ENCODE measurements around the gene DACH1. TPM values are rescaled to one million over a fixed set of nuclear protein-coding genes. Genes with fewer than 3 reads are reported as not detected.
A peak's percentile ranks its signal among the peaks of the same experiment; 100 is the strongest.

DACH1 gene
- total RNA-seq, 1 donor from 2014 or later: 1.2 TPM

DNA sequence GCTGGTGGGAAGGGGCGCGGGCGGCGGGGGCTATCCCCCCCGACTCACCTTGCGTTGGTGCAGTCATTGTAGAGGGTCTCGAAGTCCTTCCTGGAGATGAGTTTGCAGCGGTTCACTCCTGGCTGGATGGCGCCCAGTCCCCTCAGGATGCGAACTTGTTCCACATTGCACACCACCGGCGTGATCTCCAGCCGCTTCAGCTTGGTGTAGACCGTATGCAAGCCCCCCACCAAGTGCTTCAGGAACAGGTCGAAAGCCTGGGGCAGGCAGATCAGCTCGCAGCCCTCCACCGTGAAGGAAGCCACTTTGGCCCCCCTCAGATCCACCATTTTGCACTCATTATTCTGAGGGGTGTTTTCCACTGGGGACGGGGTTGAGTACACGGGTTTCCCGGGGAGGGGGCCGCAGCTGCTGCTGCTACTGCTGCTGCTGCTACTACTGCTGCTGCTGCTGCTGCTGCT, 1.1 kb downstream of the DACH1 start:
- H3K4me3 ChIP-seq (ENCODE audit: low read depth, low read length): peak overlapping the region; percentile 68
- H3K27me3 ChIP-seq (ENCODE audit: control insufficient read depth, insufficient read depth, low read length): peaks cover 15% of the 10 kb centered on the region
- TF ChIP-seq, protein P1, sequence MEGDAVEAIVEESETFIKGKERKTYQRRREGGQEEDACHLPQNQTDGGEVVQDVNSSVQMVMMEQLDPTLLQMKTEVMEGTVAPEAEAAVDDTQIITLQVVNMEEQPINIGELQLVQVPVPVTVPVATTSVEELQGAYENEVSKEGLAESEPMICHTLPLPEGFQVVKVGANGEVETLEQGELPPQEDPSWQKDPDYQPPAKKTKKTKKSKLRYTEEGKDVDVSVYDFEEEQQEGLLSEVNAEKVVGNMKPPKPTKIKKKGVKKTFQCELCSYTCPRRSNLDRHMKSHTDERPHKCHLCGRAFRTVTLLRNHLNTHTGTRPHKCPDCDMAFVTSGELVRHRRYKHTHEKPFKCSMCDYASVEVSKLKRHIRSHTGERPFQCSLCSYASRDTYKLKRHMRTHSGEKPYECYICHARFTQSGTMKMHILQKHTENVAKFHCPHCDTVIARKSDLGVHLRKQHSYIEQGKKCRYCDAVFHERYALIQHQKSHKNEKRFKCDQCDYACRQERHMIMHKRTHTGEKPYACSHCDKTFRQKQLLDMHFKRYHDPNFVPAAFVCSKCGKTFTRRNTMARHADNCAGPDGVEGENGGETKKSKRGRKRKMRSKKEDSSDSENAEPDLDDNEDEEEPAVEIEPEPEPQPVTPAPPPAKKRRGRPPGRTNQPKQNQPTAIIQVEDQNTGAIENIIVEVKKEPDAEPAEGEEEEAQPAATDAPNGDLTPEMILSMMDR (IDR thresholded peaks at IDR 0.05; ENCODE audit: insufficient read depth, low read length, poor library complexity, severe bottlenecking): no peak
- no peaks in the 10 kb centered on the region for H3K36me3 ChIP-seq (ENCODE audit: control insufficient read depth, insufficient read depth, low read length)
- DNase-seq (ENCODE audit: low read depth): no peak

DNA sequence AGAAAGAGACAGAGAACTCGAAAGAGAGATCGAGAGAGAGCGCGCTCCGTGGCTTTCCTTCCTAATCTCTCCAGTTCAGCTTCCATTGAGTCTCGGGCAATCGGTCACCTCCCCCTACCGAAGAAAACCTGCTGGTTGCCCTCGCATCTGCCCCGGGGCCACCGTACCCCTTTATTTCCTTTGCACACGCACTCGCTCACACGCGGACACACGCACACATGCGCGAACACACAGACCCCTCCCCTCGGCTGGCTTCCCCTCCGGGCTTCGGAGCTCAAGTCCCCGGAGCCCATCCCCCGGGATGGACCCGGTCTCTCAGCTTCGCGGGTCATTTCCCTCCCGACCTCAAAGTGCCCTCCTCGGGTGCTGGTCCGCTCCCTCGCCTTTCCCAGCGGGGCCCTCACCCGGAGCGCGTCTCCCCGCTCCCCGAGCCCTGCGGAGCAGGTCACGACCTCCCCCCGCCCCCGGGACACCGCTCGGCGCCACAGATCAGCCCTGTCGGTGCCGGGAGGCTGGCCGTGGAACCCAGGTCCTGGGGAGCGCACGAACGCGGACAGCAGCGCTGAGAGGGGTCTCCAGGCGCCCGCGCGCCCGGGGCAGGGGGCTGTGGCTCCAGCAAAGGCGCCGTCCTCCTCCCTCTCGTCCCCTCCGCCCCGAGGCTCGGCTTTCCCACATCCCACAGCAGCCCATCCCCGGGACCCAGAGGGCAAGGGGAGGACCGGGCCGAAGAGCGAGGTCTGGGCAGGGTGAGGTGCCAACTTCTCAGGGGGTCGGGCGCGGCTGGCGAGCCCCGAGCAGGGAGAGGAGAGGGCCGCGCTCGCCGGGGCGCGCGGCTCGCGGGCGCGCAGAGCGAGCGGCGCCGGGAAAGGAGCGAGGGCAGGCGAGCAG, 1.8 kb downstream of the DACH1 start:
- H3K4me3 ChIP-seq (ENCODE audit: low read depth, low read length): peak overlapping the region; percentile 68
- TF ChIP-seq, protein P1 (IDR thresholded peaks at IDR 0.05; ENCODE audit: insufficient read depth, low read length, poor library complexity, severe bottlenecking): no peak
- no peaks in the 10 kb centered on the region for H3K36me3 ChIP-seq (ENCODE audit: control insufficient read depth, insufficient read depth, low read length)
- peaks cover 15% of the 10 kb centered on the region for H3K27me3 ChIP-seq (ENCODE audit: control insufficient read depth, insufficient read depth, low read length)
- DNase-seq (ENCODE audit: low read depth): no peak

DNA sequence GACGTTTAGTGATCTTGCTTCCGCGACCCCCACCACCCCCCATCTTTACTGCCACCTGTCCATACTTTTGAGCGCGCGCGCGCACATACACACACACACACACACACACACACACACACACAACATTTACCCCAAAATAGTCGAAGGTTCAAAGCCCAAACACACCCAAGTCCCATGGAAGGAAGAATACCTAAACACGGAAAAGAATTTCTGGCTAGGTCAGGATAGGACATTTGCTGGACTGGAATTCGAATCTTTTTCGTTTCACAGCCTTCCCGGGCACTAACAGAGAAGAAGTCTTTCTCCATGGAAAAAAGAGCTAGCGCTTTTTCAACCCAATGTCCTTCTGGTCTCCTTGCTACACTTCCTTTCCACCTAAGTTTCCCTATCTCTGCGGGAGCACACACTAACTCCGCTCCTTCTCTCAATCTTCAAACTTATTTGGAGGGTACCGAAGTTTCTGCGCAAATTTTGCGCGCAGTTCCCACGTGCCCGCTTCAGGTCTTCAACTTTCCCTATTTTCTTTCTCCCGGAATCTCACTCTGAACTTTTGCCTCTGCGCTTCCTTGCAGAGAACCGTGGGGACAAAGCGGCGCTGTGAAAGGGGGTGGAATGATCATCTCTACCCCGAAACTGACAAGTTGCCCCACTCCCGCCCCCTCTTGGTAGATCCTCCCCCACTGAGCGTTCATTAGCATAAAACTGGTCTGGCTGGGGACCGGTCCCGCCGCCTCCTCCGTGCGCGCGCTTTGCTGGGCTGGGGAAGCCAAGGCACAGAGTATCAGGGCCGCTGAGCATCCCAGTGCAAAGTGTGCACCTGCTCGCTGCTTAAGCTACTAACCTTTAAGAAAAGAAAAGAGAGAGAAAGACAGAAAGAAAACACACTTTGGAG, 2.7 kb downstream of the DACH1 start:
- no peak for DNase-seq (ENCODE audit: low read depth)
- peaks cover 15% of the 10 kb centered on the region for H3K27me3 ChIP-seq (ENCODE audit: control insufficient read depth, insufficient read depth, low read length)
- TF ChIP-seq, protein P1 (IDR thresholded peaks at IDR 0.05; ENCODE audit: insufficient read depth, low read length, poor library complexity, severe bottlenecking): no peak
- peak overlapping the region; percentile 68 for H3K4me3 ChIP-seq (ENCODE audit: low read depth, low read length)
- H3K36me3 ChIP-seq (ENCODE audit: control insufficient read depth, insufficient read depth, low read length): no peaks in the 10 kb centered on the region

DNA sequence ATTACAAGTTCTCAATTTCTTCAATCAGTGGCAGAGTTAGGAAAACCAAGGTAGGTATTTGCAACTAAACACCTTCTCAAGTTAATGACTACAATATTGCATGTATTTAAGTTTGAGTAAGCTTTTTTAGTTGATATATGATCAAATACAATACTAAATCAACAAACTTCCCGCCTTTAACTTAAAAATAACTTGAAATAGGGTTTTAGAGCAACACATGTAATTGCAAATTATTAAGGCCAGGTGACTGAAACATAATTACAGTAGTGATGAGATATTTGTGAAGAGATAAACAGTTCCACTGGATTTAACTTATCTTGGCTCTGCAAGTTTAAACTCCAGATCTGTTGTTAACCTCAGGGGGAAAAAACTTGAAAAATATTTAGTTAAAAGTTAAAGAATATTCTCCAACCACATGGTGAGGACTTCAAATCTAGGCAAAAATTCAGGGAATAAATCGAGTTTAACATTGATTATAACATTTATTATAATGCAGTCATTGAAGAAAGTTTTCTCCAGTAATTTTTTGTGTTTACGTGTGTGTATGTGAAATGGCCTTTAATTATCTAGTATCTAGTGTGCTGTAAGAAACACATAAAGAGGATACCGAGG, 3.6 kb downstream of the DACH1 start:
- no peak for DNase-seq (ENCODE audit: low read depth)
- TF ChIP-seq, protein P1 (IDR thresholded peaks at IDR 0.05; ENCODE audit: insufficient read depth, low read length, poor library complexity, severe bottlenecking): no peak
- Histone ChIP-seq H3K36me3 (ENCODE audit: control insufficient read depth, insufficient read depth, low read length) (no peaks in the 10 kb centered on the region), H3K4me3 (ENCODE audit: low read depth, low read length) (no peak overlapping the region), H3K27me3 (ENCODE audit: control insufficient read depth, insufficient read depth, low read length) (peaks cover 13% of the 10 kb centered on the region)

DNA sequence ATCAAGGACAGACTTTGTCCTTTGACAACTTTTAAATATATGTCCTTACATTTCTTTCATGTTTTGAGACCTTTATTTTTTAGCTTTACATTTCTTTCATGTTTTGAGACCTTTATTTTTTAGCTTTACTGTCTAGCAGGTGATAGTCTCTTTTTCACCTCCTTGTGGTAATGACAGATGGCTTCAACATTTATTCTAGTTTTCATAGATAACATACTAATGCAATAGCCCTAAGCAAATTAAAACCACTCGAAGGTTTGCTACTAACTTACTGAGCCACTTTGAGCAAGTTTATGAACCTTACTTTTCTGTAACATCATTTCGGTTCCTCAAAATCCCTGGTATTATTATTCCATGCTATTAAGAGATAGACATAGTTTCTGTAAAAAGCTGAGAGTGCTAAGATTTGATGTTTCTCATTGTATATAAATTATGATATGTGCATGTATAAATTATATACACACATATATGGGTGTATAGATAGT, 4.5 kb downstream of the DACH1 start:
- no peak for DNase-seq (ENCODE audit: low read depth)
- TF ChIP-seq, protein P1 (IDR thresholded peaks at IDR 0.05; ENCODE audit: insufficient read depth, low read length, poor library complexity, severe bottlenecking): no peak
- Histone ChIP-seq H3K36me3 (ENCODE audit: control insufficient read depth, insufficient read depth, low read length) (no peaks in the 10 kb centered on the region), H3K4me3 (ENCODE audit: low read depth, low read length) (no peak overlapping the region), H3K27me3 (ENCODE audit: control insufficient read depth, insufficient read depth, low read length) (peaks cover 13% of the 10 kb centered on the region)

Data from kidney epithelial cell (primary cell).